ENCODE results near the gene COQ5.

DNA sequence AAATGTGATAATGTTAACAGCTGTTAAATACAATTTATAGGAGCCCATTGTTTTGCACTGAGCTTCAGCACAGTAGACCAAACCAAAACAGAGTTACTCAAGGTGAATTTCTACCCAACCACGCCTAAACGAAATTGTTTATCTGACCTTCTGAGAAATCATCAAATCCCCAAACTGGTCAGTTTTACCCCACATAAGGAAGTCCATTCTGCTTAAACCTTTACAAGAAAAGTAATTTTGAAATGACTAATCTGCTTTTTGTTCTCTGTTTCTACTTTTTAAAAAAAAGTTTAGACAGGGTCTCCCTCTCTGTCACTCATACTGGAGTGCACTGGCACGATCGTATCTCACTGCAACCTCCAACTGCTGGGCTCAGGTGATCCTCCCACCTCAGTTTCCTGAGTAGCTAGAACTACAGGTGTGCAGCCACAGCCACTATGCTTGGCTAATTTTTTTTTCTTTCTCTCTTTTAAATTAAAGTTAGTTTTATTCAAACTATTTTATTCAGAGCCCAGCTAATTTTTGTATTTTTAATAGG, 3.8 kb upstream of the COQ5 start:
- no peak for TF ChIP-seq EZH2 (IDR thresholded peaks at IDR 0.05; ENCODE audit: borderline replicate concordance, insufficient read depth, low read length, poor library complexity, severe bottlenecking)
- TF ChIP-seq, protein P1, sequence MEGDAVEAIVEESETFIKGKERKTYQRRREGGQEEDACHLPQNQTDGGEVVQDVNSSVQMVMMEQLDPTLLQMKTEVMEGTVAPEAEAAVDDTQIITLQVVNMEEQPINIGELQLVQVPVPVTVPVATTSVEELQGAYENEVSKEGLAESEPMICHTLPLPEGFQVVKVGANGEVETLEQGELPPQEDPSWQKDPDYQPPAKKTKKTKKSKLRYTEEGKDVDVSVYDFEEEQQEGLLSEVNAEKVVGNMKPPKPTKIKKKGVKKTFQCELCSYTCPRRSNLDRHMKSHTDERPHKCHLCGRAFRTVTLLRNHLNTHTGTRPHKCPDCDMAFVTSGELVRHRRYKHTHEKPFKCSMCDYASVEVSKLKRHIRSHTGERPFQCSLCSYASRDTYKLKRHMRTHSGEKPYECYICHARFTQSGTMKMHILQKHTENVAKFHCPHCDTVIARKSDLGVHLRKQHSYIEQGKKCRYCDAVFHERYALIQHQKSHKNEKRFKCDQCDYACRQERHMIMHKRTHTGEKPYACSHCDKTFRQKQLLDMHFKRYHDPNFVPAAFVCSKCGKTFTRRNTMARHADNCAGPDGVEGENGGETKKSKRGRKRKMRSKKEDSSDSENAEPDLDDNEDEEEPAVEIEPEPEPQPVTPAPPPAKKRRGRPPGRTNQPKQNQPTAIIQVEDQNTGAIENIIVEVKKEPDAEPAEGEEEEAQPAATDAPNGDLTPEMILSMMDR (IDR thresholded peaks at IDR 0.05; ENCODE audit: poor library complexity, severe bottlenecking), result no peak

Measured in neural cell (in vitro differentiated cells).